Activated T-cell treated with anti-CD3 and anti-CD28 coated beads for 4 hours (primary cell): Measurements from ENCODE around the gene ZFP91.
"Not testable (repeated sequence)": the region's sequence is repeated elsewhere in the genome, so short reads cannot be mapped to it uniquely, and the experiment has no call there.

ENCODE experiments used
- DNase-seq: peaks from one replicate; pipeline ENCODE4 v3.0.0-alpha.2; 2020

ZFP91 gene, protein sequence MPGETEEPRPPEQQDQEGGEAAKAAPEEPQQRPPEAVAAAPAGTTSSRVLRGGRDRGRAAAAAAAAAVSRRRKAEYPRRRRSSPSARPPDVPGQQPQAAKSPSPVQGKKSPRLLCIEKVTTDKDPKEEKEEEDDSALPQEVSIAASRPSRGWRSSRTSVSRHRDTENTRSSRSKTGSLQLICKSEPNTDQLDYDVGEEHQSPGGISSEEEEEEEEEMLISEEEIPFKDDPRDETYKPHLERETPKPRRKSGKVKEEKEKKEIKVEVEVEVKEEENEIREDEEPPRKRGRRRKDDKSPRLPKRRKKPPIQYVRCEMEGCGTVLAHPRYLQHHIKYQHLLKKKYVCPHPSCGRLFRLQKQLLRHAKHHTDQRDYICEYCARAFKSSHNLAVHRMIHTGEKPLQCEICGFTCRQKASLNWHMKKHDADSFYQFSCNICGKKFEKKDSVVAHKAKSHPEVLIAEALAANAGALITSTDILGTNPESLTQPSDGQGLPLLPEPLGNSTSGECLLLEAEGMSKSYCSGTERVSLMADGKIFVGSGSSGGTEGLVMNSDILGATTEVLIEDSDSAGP

DNA sequence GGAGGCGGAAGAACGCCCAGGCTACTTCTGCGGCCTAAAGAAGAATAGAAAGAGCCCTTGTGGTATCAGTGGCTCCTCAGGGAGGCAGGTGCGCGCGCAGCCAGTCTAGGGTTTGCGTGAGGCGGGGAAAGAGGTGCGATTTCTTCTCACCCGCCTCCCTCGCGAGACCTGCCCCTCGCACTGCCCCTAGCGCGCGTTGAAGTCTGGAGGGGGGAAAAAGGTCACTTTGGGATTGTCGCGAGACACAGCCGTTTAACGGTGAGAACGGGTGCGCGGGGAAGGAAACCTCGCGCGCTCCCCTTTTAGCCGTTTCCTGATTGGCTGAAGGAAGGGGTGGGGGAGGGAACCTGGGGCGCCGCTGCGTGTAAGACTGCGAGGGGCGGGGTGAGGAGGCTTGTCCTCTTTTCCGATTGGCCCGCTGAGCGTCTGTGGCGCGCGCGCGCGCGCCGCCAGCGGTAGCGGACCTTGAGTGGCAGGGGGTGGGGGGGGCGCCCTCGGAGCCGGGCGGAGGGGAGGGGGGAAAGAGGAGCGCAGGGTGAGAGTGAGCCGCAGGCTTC is at the start of gene ZFP91:
ZFP91 (plus strand) TSS at position 429 of the 557 bp plus-strand sequence. CDS start 219 bp downstream, outside the sequence.
- DNase-seq: peak; percentile 93

GRCh38 chr11:58530236-58530635 is 48.6 kb upstream of the ZFP91 start:
- no peak for DNase-seq

DNA sequence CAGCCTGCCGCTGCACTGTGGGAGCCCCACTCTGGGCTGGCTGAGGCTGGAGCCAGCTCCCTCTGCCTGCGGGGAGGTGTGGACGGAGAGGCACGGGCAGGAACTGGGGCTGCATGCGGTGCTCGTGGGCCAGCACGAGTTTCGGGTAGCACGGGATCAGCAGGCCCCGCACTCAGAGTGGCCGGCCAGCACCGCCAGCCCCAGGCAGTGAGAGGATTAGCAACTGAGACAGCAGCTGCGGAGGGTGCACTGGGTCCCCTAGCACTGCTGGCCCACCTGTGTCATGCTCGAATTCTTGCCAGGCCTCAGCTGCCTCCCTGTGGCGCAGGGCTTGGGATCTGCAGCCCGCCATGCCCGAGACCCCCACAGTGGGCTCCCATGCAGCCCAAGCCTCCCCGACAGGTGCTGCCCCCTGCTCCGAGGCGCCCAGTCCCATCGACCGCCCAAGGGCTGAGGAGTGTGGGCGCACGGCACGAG is 47.0 kb upstream of the ZFP91 start:
- no peak for DNase-seq

GRCh38 chr11:58546841-58547240 is 32.0 kb upstream of the ZFP91 start:
- DNase-seq: no peak

DNA sequence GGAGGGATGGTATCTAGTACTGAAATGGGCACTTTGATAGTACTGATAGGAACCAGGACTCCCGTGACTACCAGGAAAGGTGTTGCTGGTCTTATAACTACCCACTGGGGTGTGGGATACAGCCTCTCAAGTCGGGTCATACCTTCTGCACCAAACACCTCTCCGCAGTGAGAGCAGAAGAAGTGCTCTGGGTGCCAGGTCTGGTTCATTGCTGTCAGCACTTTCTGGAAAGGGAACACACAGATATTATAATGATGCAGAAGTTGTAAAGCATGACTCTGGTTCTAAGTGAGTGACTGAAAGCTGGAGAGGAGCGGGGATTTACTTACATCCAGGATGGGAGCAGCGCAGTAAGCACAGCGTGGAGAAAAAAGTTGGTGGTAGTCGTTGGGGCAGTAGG is 29.2 kb upstream of the ZFP91 start:
- no peak for DNase-seq

DNA sequence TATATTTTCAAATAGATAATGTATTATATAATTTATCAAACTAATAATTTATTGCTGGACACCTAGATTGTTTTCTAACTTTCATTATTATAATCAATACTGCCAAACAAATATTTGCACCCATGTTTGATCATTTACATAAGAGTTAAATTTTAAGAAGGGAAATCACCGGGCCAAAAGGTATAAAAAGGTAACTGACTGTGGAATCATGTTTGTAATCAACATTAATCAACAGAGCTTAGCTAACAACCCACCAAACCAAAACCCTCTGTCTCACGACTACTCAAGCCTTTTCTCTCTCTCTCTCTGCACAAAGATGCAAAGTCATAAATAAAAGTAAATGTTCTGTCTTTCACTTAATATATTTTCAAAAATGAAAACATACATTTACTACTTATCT is 18.0 kb upstream of the ZFP91 start:
- no peak for DNase-seq

GRCh38 chr11:58561394-58562098 is 17.3 kb upstream of the ZFP91 start:
- no peak for DNase-seq

DNA sequence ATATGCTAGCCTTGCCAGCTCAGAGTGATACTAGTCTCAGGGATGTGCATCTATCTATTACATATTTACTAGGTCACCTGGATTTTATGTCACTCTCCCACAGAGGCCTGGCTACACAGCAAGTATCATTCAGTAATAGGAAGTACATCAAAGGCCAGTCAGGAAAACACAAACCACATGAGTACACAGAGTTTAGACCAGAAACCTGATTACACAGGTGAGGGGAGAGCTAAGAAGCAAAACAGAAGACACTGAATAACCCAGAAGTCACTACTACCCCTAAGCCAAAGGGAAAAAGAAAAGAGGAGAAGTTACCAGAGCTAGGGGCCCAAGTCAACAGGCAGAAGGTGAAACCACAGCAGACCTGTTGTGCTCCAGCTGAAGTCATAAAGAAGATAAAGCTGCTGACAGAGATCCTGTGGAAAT is 16.5 kb upstream of the ZFP91 start:
- no peak for DNase-seq

GRCh38 chr11:58564231-58564630 is 14.6 kb upstream of the ZFP91 start:
- no peak for DNase-seq

- DNase-seq: peak; percentile 74
Measured at GRCh38 chr11:58567889-58568512, 10.9 kb upstream of the ZFP91 start.

- DNase-seq: not testable (repeated sequence)
Measured at GRCh38 chr11:58572906-58573305, 6.0 kb upstream of the ZFP91 start.

DNA sequence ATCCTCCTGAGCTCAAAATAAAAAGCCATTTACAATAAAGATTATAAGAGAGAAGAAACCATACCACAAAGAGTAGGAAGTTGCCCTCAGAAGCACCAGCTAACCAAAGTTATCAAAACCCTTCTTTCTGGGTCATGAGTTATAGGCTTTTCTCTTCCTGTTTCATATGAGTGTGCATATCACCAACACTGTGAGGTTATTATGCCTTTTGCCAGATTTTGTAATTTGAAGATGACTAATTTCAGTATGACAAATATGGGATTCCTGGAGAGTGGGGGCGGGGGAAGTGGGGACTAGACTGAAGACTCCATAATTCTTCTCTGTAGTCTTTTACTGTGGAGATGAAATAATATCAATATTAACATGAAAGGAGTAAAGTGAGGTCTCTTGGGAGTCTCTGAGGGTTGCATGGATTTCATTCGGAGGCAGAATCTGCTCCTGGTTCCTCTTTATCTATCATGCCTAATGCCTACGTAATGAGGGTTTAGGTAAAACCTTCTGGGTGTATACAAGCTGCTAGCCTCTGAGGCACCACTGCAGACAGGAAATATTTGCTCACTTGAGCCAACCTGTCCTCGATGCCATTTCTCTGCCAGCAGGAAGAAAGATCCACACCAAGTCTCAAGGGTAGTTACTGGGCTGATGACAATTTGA is 5.3 kb upstream of the ZFP91 start:
- DNase-seq: peak; percentile 57

DNA sequence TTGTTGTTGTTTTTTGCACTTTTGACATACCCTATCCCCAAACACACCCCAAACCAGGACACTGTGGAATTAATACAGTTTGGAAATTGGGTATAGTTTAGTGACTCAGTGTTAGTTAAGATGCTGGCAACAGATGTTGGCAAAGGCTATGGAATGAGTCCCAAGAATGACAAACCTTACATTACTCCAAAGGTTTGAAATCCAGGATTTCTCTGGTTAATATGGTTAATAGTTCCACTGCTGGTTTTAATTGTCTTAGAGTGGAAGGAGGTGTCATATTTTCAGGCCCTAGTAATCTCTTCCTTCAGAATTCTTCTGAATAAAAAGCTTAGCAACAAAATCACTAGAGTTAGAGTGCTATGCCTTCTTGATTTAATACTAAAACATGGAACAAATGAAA is 4.0 kb upstream of the ZFP91 start:
- DNase-seq: no peak

DNA sequence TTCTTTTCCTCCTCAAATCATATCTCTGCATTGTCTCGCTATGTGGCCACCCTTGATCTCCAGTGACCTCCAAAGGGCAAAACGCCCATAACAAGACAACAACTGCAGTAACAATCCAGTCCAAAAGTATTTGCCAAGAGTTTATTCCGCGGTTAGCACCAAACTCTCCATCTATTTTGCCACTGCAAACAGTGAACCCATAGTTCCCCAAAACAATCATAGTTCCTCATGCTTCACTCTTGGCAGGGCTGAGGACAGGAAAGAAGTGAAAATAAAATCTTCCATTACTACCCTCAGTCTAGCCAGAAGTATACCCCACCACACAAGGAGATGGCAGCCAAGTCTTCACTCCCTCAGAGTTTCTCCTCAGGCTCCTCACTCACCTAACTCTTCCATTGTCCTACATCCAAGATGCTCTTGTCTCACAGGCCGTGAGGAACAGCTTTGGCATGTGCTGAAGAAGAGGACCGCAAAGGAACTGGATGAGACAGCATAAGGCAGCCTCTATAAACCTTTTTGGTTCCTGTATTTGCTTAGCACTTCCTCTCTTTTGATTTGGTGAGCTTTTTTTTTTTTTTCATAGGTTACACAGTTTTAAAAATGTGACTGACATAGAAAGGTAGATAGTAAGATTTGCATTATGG is 3.4 kb upstream of the ZFP91 start, which contains the start of gene LPXN:
LPXN (minus strand) TSS at position 480 of the 644 bp plus-strand sequence; CDS start at position 396, 84 bp downstream.
- peak; percentile 42 for DNase-seq

- no peak for DNase-seq
Measured at GRCh38 chr11:58576887-58577471, 1.9 kb upstream of the ZFP91 start.

DNA sequence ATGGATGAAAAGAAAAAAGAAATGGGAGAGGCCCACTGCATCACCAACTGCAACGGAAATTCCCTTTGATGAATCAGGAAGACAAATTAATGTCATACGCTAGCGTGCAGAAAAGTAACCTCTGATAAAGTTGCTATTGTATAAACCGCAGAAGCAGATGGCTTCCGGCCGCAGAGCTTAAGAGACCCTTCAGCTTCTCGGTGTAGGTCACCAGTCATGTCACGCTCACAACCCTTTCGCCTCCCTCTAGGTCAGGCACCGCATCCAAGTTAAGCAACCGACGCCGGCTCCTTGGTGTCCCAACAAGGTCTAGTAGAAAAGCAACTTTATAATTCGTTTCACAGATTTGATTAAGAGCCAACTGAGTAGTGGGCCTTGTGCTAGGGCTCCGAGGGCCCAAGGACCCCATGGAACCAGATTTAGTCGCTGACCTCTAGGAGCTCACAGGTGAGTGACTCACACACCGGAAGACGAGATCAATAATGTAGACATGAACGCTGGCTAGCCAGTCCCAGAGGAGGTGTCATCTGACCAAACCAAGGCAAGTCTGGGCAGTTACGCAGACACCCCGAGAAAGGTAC is 1.2 kb upstream of the ZFP91 start:
- DNase-seq: peak; percentile 67

DNA sequence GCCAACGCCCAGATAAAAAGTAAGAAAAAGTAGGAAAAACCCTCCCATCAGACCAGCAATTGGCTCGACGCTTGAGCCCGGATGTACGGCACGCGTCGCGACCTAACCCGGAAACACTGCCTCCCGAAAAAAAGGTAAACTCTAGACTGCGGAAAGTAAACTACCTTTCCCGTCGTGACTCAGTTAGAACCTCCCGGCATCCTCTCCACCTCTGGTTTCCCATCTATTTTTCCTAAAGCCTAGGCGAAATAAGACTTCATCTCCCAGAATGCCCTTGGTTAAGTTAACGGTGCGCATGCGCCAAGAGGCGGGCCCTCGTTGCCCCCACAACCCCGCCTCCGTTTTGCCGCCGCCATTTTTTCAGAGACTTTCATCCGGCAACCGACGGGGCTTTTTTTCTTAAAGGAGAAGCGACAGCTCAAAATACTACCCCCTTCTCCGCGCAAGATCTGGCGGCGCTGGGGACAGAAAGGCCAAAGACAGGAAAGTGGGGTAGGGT is 678 bp upstream of the ZFP91 start:
- peak; percentile 86 for DNase-seq

- peak; percentile 91 for DNase-seq
Measured at GRCh38 chr11:58579192-58580129, 598 bp downstream of the ZFP91 start.

DNA sequence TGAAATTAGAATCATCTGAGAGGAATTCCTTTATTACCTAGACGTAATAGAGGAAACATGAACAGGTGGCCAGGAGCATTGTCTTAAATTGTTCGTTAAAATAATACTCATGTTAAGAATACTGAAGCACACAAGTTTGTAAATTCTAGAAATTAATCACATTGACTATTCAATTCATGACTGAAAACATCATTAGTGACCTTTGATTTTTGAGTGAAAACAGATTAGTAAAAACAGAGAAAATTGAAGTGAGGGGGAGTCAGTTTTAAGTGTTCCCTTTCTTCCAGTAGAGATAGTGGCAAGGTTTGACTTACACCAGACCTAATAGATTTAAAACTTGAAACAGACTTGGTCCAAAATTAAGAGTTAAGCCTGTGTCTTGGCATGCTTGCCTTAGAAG is 1.4 kb downstream of the ZFP91 start:
- no peak for DNase-seq

- DNase-seq: no peak
Measured at GRCh38 chr11:58582437-58582836, 3.6 kb downstream of the ZFP91 start.
